ENCODE measurements around the gene TANK.
"Not testable (repeated sequence)": the region's sequence is repeated elsewhere in the genome, so short reads cannot be mapped to it uniquely, and the experiment has no call there.

The TANK gene

DNA sequence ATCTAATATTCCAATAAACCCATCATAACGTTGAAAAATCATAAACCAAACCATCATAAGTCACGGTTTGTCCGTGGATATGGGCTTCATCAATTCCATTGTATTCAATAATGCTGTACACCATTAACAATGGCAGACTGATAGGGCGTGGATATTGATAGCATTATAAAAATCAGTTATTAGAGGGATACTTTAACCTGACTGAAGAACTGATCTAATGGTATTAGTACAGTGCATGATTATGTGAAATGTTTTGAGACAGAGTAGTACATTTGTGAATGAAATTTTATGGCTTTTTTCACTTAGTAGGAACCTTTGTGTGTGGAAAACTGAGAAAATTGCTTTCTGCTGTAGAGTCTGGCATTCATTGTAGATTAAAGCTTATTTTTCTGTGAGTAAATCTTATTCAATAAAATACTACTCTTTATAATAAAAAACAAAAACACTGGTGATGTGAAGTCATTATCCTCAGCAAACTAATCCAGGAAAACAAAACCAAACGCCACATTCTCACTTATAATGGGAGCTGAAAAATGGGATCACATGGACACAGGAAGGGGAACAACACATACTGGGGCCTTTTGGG, 119.1 kb downstream of the TANK start:
- DNase-seq = not testable (repeated sequence)

DNA sequence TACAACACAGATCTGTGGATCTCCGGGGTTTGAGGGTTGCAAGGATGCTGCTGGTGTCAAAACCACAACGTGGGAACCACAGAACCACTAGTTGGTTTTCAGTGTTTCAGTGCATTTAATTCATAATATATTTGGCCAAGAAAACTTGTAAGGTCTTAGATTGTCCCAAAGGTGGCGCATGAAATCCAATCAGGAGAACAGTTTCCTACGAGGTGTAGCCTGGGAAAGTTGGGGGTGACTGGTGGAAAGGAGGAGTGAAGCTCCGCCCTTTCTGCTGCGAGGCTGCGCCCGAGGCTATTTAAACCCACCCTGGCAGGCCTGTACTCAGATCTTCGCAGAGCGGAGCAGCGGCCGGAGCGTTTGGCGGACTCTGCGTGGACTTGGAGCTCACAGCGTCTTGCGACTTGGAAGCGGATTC, 120.7 kb downstream of the TANK start:
- DNase-seq = not testable (repeated sequence)

DNA sequence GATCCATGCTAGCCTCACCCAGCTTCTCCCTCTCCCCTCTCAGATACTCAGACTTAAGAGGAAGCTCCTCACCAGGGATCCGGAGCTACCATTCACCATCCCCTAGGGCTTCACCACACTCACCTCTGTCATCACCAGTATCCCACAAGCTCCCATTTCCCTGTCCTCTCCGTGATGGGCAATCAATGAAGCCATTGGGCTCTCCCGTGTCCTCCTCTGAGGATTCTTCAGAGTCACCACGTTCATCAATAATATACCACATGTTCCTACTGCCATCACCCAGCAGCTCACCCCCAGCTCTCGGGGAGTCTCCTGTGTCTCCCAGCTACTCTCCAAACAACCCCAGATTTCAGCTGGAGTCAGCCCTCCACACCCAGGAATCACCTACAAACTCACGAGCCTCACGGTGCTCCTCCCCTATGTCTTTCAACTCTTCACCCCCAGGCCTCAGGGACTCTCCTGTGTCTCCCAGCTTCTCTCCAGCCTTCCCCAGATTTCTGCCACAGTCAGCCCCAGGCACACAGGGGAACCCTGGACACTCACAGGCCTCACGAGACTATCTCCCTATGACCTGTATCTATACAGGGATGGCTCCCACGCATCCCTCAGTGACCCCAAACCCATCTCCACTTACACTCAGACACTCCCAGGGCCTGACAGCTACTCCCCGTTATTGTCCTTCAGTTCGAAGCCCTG, 121.5 kb downstream of the TANK start:
- not testable (repeated sequence) for DNase-seq

DNA sequence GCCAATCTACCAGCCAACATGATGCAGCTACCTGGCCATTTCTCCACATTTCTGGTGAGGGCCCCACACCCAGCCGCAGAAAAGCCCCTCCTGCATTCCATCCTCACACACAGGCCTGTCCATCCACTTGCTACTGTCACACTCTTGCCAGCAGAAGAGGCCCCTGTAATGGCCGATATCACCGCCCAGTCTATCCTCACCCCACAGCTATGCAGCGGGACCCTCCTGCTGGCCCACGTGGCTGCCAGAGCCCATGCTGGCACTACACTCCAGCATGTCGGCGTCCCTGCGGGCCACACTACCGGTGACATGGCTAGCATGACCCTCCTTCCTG, 122.0 kb downstream of the TANK start:
- not testable (repeated sequence) for DNase-seq

DNA sequence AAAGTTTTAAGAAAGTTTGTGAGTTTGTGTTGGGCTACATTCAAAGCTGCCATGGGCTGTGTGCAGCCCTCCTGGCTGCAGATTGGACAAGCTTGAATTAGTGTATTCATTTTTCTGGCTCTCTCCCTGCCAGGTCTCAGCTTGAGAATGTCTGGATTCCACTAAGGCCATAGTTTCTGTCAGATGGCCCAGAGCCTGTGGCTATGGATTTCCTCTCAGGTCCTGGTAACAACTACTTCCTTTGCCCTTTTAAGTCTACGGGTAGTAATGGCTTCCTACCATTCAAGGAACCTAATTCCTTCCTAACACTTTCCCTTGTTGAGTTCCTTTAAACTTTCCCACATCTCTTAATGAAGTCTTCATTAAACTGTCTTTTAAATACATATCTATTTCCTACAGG, 123.7 kb downstream of the TANK start:
- no peak for DNase-seq

All from hippocampal formation (tissue), 2 donors.